HEK293 (cell line): Measurements from ENCODE around the gene BOD1L2.
A peak's percentile ranks its signal among the peaks of the same experiment; 100 is the strongest.

Experiments used
- CTCF ChIA-PET: fragments of 350-600 bp; formaldehyde crosslinking; extraction: SDS; loops from one replicate; lab custom pipeline; 2021; ENCODE audit warnings: antibody characterized with exemption; lab: Yijun Ruan, JAX
- POLR2A ChIA-PET: fragments of 300-600 bp; formaldehyde crosslinking; extraction: SDS; loops from one replicate; lab custom pipeline; 2020; ENCODE audit warnings: antibody characterized with exemption, inconsistent platforms; lab: Yijun Ruan, JAX
- H3K27ac ChIP-seq: fragments of 200-500 bp; sonication (Bioruptor generic); 2 replicates; pipeline ENCODE4 v1.5.1; 2014; ENCODE audit warnings: low read depth, low read length, control low read depth, inconsistent platforms; ENCODE audit errors: extremely low read depth
- H3K36me3 ChIP-seq, 2 experiments: fragments of 200-500 bp in 1 of 2; sonication (Bioruptor generic) in 1 of 2; 1 replicate in 1 of 2; 2 replicates in 1 of 2; pipeline ENCODE4 v1.5.1; 2014 to 2017; ENCODE audit warnings: inconsistent platforms in 2 of 2, low read length in 2 of 2; ENCODE audit not compliant: control insufficient read depth in 2 of 2, insufficient read depth in 1 of 2
- H3K4me1 ChIP-seq: fragments of 200-500 bp; sonication (Bioruptor generic); 2 replicates; pipeline ENCODE4 v1.5.1; 2014; ENCODE audit warnings: mild to moderate bottlenecking, low read length, inconsistent platforms; ENCODE audit not compliant: control insufficient read depth, insufficient read depth
- H3K4me3 ChIP-seq: 2 replicates; pipeline ENCODE4 v1.5.1; 2011; ENCODE audit warnings: low read depth, mild to moderate bottlenecking, control low read depth, low read length, moderate library complexity
- H3K9me3 ChIP-seq: fragments of 200-500 bp; sonication (Bioruptor generic); 2 replicates; pipeline ENCODE4 v1.5.1; 2014; ENCODE audit warnings: low read depth, low read length, inconsistent platforms; ENCODE audit not compliant: control insufficient read depth, insufficient read depth
- BCL11A ChIP-seq: fragments of 450-650 bp; formaldehyde crosslinking; IDR thresholded peaks from 2 replicates; pipeline ENCODE4 v1.5.1; 2016; ENCODE audit warnings: low read depth, missing biosample characterization, missing genetic modification characterization
- FEZF1 ChIP-seq: fragments of 450-650 bp; formaldehyde crosslinking; IDR thresholded peaks from 2 replicates; pipeline ENCODE4 v1.5.1; 2016; ENCODE audit warnings: missing biosample characterization, missing genetic modification characterization
- MEIS1 ChIP-seq: sonication (generic); formaldehyde crosslinking; IDR thresholded peaks from 2 replicates; pipeline ENCODE4 v1.8.1; 2022; ENCODE audit warnings: missing genetic modification reagents, mild to moderate bottlenecking, borderline replicate concordance
- PRDM1 ChIP-seq: fragments of 450-650 bp; formaldehyde crosslinking; IDR thresholded peaks from 2 replicates; pipeline ENCODE4; 2016; ENCODE audit warnings: missing biosample characterization, missing genetic modification characterization
- SP2 ChIP-seq: fragments of 450-650 bp; formaldehyde crosslinking; IDR thresholded peaks from 2 replicates; pipeline ENCODE4 v1.5.1; 2016; ENCODE audit warnings: missing biosample characterization, missing genetic modification characterization
- TRIM28 ChIP-seq: IDR thresholded peaks from 2 replicates; pipeline ENCODE4 v1.6.1; 2011; ENCODE audit warnings: low read length, control low read depth, borderline replicate concordance
- ZBTB7A ChIP-seq: fragments of 450-650 bp; formaldehyde crosslinking; IDR thresholded peaks from 2 replicates; pipeline ENCODE4 v1.5.1; 2016; ENCODE audit warnings: low read depth, missing biosample characterization, missing genetic modification characterization
- ZFHX2 ChIP-seq: fragments of 450-650 bp; formaldehyde crosslinking; conservative IDR thresholded peaks from 2 replicates; pipeline ENCODE4 v1.5.1; 2016; ENCODE audit warnings: missing biosample characterization, missing genetic modification characterization
- ZIC2 ChIP-seq: fragments of 450-650 bp; formaldehyde crosslinking; IDR thresholded peaks from 2 replicates; pipeline ENCODE4 v1.5.1; 2016; ENCODE audit warnings: missing biosample characterization, missing genetic modification characterization
- ZNF19 ChIP-seq: fragments of 450-650 bp; formaldehyde crosslinking; IDR thresholded peaks from 2 replicates; pipeline ENCODE4; 2016; ENCODE audit warnings: missing biosample characterization, missing genetic modification characterization, low read depth
- ZNF2 ChIP-seq: fragments of 450-650 bp; formaldehyde crosslinking; IDR thresholded peaks from 2 replicates; pipeline ENCODE4 v1.5.1; 2016; ENCODE audit warnings: missing biosample characterization, missing genetic modification characterization
- ZNF292 ChIP-seq: fragments of 450-650 bp; formaldehyde crosslinking; IDR thresholded peaks from 2 replicates; pipeline ENCODE4 v1.5.1; 2016; ENCODE audit warnings: low read depth, missing biosample characterization, missing genetic modification characterization, borderline replicate concordance
- ZNF324 ChIP-seq: fragments of 450-650 bp; formaldehyde crosslinking; IDR thresholded peaks from 2 replicates; pipeline ENCODE4 v1.5.1; 2016; ENCODE audit warnings: missing biosample characterization, missing genetic modification characterization
- ZNF335 ChIP-seq: fragments of 450-650 bp; formaldehyde crosslinking; conservative IDR thresholded peaks from 2 replicates; pipeline ENCODE4 v1.5.1; 2016; ENCODE audit warnings: missing biosample characterization, missing genetic modification characterization
- ZNF529 ChIP-seq: fragments of 450-650 bp; formaldehyde crosslinking; IDR thresholded peaks from 2 replicates; pipeline ENCODE4 v1.5.1; 2017; ENCODE audit warnings: missing genetic modification characterization, missing biosample characterization; ENCODE audit not compliant: insufficient replicate concordance
- ZNF549 ChIP-seq: fragments of 450-650 bp; IDR thresholded peaks from 2 replicates; pipeline ENCODE4 v1.5.1; 2018; ENCODE audit warnings: missing biosample characterization, missing genetic modification characterization, mild to moderate bottlenecking, inconsistent platforms, moderate library complexity
- ZNF561 ChIP-seq: fragments of 450-650 bp; IDR thresholded peaks from 2 replicates; pipeline ENCODE4 v1.5.1; 2018; ENCODE audit warnings: missing biosample characterization, missing genetic modification characterization, borderline replicate concordance
- ZNF571 ChIP-seq: fragments of 450-650 bp; formaldehyde crosslinking; IDR thresholded peaks from 2 replicates; pipeline ENCODE4 v1.5.0; 2017; ENCODE audit warnings: missing biosample characterization, missing genetic modification characterization
- ZNF621 ChIP-seq: fragments of 450-650 bp; formaldehyde crosslinking; IDR thresholded peaks from 2 replicates; pipeline ENCODE4 v1.5.1; 2017; ENCODE audit warnings: missing biosample characterization, missing genetic modification characterization
- ZNF639 ChIP-seq: fragments of 450-650 bp; formaldehyde crosslinking; IDR thresholded peaks from 2 replicates; pipeline ENCODE4 v1.5.1; 2016; ENCODE audit warnings: missing biosample characterization, missing genetic modification characterization
- ZNF654 ChIP-seq: fragments of 450-650 bp; formaldehyde crosslinking; IDR thresholded peaks from 2 replicates; pipeline ENCODE4 v1.5.1; 2016; ENCODE audit warnings: low read depth, missing biosample characterization, missing genetic modification characterization
- ZNF660 ChIP-seq: fragments of 450-650 bp; IDR thresholded peaks from 2 replicates; pipeline ENCODE4 v1.5.1; 2018; ENCODE audit warnings: missing biosample characterization, mild to moderate bottlenecking, missing genetic modification characterization
- ZNF664 ChIP-seq: fragments of 450-650 bp; formaldehyde crosslinking; IDR thresholded peaks from 2 replicates; pipeline ENCODE4 v1.5.1; 2016; ENCODE audit warnings: missing biosample characterization, missing genetic modification characterization
- ZNF701 ChIP-seq: fragments of 450-650 bp; formaldehyde crosslinking; IDR thresholded peaks from 2 replicates; pipeline ENCODE4 v1.5.1; 2016; ENCODE audit warnings: missing biosample characterization, missing genetic modification characterization
- ZNF707 ChIP-seq: fragments of 450-650 bp; formaldehyde crosslinking; IDR thresholded peaks from 2 replicates; pipeline ENCODE4 v1.5.1; 2016; ENCODE audit warnings: missing biosample characterization, missing genetic modification characterization
- ZSCAN23 ChIP-seq: fragments of 450-650 bp; formaldehyde crosslinking; IDR thresholded peaks from 2 replicates; pipeline ENCODE4 v1.5.1; 2016; ENCODE audit warnings: missing biosample characterization, missing genetic modification characterization
- ZSCAN30 ChIP-seq: fragments of 450-650 bp; IDR thresholded peaks from 2 replicates; pipeline ENCODE4 v1.5.1; 2018; ENCODE audit warnings: missing biosample characterization, mild to moderate bottlenecking, missing genetic modification characterization, moderate library complexity
- TF ChIP-seq, protein P1 (sequence below): fragments of 450-650 bp; formaldehyde crosslinking; IDR thresholded peaks from 2 replicates; pipeline ENCODE4 v1.5.1; 2016; ENCODE audit warnings: missing biosample characterization, missing genetic modification characterization

The BOD1L2 gene

GRCh38 chr18:57135699-57136098 is 11.2 kb upstream of the BOD1L2 start (continued):
- no peak for TF ChIP-seq ZBTB7A
- no peak for TF ChIP-seq PRDM1 (tag by site-specific recombination)
- no peak for TF ChIP-seq ZNF529
- TF ChIP-seq ZNF639 (tag by site-specific recombination) = no peak
- no peak for TF ChIP-seq ZNF324
- TF ChIP-seq ZNF19 (tag by site-specific recombination) = no peak
- no peak for TF ChIP-seq ZSCAN23 (tag by site-specific recombination)
- no peak for TF ChIP-seq ZNF549 (tag by site-specific recombination)
- no peak for TF ChIP-seq ZNF701 (tag by site-specific recombination)
- TF ChIP-seq, all 188 proteins: peak for 0

DNA sequence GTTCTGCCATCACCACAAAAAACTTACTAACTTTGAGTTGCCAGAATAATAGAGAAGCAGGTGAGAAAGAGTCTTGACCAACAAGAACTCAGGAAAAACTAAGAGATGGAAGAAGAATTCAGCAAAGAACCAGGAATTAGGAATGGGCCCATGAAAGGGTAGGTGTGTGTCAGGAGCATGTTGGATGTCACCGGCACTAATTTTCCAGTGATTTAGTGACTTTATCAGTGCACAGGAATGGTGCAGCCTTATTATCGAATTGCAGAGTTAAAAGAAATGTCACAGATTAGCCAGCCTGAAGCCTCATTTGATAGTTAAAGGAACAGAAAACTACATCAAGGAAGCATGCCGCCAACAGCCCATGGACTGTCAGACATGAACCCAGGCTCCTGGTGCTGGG is 9.0 kb upstream of the BOD1L2 start:
- no peak overlapping the region for H3K27ac ChIP-seq
- POLR2A ChIA-PET = no interaction called here
- no peaks in the 10 kb centered on the region for H3K9me3 ChIP-seq
- H3K36me3 ChIP-seq = no peaks in the 10 kb centered on the region
- TF ChIP-seq ZNF571 = no peak
- no peak for TF ChIP-seq ZNF335 (tag by site-specific recombination)
- no peak for TF ChIP-seq ZNF621 (tag by site-specific recombination)
- no peak for TF ChIP-seq ZNF664 (tag by site-specific recombination)
- TF ChIP-seq, protein P1, sequence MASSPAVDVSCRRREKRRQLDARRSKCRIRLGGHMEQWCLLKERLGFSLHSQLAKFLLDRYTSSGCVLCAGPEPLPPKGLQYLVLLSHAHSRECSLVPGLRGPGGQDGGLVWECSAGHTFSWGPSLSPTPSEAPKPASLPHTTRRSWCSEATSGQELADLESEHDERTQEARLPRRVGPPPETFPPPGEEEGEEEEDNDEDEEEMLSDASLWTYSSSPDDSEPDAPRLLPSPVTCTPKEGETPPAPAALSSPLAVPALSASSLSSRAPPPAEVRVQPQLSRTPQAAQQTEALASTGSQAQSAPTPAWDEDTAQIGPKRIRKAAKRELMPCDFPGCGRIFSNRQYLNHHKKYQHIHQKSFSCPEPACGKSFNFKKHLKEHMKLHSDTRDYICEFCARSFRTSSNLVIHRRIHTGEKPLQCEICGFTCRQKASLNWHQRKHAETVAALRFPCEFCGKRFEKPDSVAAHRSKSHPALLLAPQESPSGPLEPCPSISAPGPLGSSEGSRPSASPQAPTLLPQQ (tag by site-specific recombination) = no peak
- TF ChIP-seq ZNF654 (tag by site-specific recombination) = no peak
- no peak for TF ChIP-seq ZNF2 (tag by site-specific recombination)
- CTCF ChIA-PET = no interaction called here
- H3K4me3 ChIP-seq = no peak overlapping the region
- H3K4me1 ChIP-seq = peaks cover 5% of the 10 kb centered on the region; the same call in 1 of the 2 replicates

DNA sequence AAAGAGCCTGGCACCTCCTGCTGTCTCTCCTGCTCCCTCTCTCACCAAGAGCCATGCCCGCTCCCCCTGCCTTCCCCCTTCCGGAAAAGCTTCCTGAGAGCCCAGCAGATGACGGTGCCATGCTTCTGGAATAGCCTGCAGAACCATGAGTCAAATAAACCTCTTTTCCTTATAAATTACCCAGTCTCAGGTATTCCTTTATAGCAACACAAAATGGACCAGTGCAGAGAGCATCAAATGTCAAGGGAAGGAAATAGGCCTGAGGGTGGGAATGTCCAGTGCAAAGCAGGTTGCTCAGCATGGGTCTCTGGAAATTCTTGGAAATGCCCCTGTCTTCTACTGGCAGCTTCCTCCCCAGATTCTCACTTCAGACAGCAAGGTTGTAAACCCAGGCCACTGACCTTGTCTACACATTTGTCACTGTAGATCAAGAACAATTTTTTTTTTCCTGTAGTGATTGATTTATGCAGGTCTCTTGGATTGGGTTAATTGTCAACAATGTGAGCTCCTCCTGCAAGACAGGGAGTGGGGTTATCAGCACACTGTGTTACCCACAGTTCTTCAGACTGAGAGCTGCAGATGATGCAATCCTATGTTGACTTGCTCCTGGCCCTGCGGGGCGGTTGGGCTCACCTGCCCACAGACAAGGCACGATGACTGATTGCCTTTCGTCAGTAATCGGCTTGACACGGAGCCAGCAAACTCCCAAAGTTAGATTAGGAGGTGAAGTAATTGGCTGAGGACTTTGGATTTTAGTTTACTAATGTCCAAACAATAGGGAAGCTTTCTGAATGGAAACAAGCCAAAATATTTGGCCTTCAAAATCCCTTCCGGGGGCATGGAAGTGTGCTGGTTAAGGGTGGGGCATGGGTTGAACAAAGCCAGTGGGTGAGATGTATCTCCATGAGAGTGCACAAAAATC is 5.4 kb upstream of the BOD1L2 start:
- peaks cover 5% of the 10 kb centered on the region; the same call in 1 of the 2 replicates for H3K4me1 ChIP-seq
- POLR2A ChIA-PET = interaction anchor here (0.9 kb wide), 1 partner anchor 293 kb away, joined by 5 read pairs; the partner anchor contains the start of gene ONECUT2
- H3K36me3 ChIP-seq = no peaks in the 10 kb centered on the region
- no peaks in the 10 kb centered on the region for H3K9me3 ChIP-seq
- H3K4me3 ChIP-seq = no peak overlapping the region
- no peak overlapping the region for H3K27ac ChIP-seq
- CTCF ChIA-PET = no interaction called here
- TF ChIP-seq ZNF549 (tag by site-specific recombination) = no peak
- TF ChIP-seq ZFHX2 (tag by site-specific recombination) = peak; percentile 61
- TF ChIP-seq SP2 (tag by site-specific recombination) = no peak
- TF ChIP-seq TRIM28 = peak; percentile 73
- TF ChIP-seq ZNF335 (tag by site-specific recombination) = 0 out of 2 replicates have a peak, but pooled peaks have one; percentile 31
- TF ChIP-seq MEIS1 (CRISPR knock-in tag) = 0 out of 2 replicates have a peak, but pooled peaks have one; percentile 44
- TF ChIP-seq ZSCAN30 = no peak
- TF ChIP-seq, protein P1 (tag by site-specific recombination) = peak; percentile 59
- peak; percentile 20; the same call in 1 of the 2 replicates for TF ChIP-seq ZIC2
- no peak for TF ChIP-seq ZNF292 (tag by site-specific recombination)
- TF ChIP-seq BCL11A (tag by site-specific recombination) = no peak
- no peak for TF ChIP-seq ZNF561 (tag by site-specific recombination)
- TF ChIP-seq ZNF707 = peak; percentile 42; the same call in 1 of the 2 replicates
- peak; percentile 72 for TF ChIP-seq ZNF660
- 0 out of 2 replicates have a peak, but pooled peaks have one; percentile 7 for TF ChIP-seq FEZF1 (tag by site-specific recombination)
